Esophagus (tissue), 2 donors: ENCODE results near the gene TRAPPC12. TPM values are rescaled to one million over a fixed set of nuclear protein-coding genes. Genes with fewer than 3 reads are reported as not detected.

ENCODE experiments used
- H3K27ac ChIP-seq, 2 donors: one replicate each; pipeline ENCODE4 v1.5.1; 2013; ENCODE audit warnings: low read depth in 2 of 2, mild to moderate bottlenecking in 2 of 2, inconsistent platforms in 1 of 2, low read length in 1 of 2, moderate library complexity in 1 of 2
- H3K27me3 ChIP-seq, 2 donors: one replicate each; pipeline ENCODE4 v1.6.1; 2013; ENCODE audit warnings: low read length in 2 of 2, control low read depth in 1 of 2, mild to moderate bottlenecking in 1 of 2; ENCODE audit not compliant: insufficient read depth in 2 of 2, control insufficient read depth in 1 of 2
- H3K36me3 ChIP-seq, 2 donors: one replicate each; pipeline ENCODE4 v1.6.1; 2013; ENCODE audit warnings: low read length in 1 of 2; ENCODE audit not compliant: control insufficient read depth in 2 of 2, insufficient read depth in 2 of 2
- H3K4me1 ChIP-seq, 2 donors: one replicate each; pipeline ENCODE4 v1.6.1; 2013; ENCODE audit warnings: low read length in 1 of 2; ENCODE audit not compliant: control insufficient read depth in 2 of 2, insufficient read depth in 2 of 2
- H3K4me3 ChIP-seq, 2 donors: one replicate each; pipeline ENCODE4 v1.5.1; 2013; ENCODE audit warnings: low read length in 2 of 2, mild to moderate bottlenecking in 2 of 2, low read depth in 1 of 2, moderate library complexity in 1 of 2
- H3K9me3 ChIP-seq, 2 donors: one replicate each; pipeline ENCODE4 v1.6.1; 2013; ENCODE audit warnings: mild to moderate bottlenecking in 2 of 2, low read depth in 1 of 2, low read length in 1 of 2, moderate library complexity in 1 of 2; ENCODE audit not compliant: control insufficient read depth in 2 of 2, insufficient read depth in 1 of 2
- WGBS, 2 donors: extraction: QIAGEN DNeasy Blood & Tissue Kit; methylation state at CpG; one replicate each; pipeline ENCODE4 v1.1.7; 2013; 5-methylcytosine and 5-hydroxymethylcytosine counted together
- polyA plus RNA-seq, 2 donors: library from polyadenylated mRNA; stranded (reverse); fragments of 200-250 nt; gene quantifications; one replicate each; pipeline ENCODE4 v1.2.3, GENCODE V29; 2013
- donor health status: healthy with polysubstance abuse.
- donor health status: Bipolar disorder and iron deficiency.

TRAPPC12 gene
- polyA plus RNA-seq, 2 donors = 43.6 to 64.2 TPM

DNA sequence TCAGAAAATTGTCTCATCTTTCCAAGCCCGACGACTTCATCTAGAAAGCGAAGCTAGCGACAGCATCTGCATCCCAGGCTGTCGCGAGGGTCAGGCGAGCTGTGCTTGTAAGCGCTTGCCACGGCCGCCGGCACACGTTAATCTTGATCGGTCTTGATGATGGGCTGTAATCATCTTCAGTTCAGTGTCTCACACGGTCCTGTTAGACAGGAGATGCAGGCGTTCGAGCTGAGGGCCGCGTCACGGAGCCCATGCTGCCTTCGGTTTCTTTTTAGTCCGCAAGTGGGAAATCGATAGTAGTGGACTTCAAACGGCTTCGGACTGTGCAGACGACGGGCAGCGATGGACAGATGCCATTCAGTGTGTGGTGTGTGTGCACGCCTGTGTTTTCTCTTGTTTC, 96.3 kb downstream of the TRAPPC12 start:
- Histone ChIP-seq H3K4me3 (no peak overlapping the region), H3K27me3 (no peaks in the 10 kb centered on the region), H3K4me1 (no peaks in the 10 kb centered on the region), H3K27ac (no peak overlapping the region), H3K36me3 (peaks cover 16 to 37% of the 10 kb centered on the region in 2 donors), H3K9me3 (no peaks in the 10 kb centered on the region)
- 93 to 95% methylated on average over 28 of the region's 28 CpGs for WGBS, 2 donors

DNA sequence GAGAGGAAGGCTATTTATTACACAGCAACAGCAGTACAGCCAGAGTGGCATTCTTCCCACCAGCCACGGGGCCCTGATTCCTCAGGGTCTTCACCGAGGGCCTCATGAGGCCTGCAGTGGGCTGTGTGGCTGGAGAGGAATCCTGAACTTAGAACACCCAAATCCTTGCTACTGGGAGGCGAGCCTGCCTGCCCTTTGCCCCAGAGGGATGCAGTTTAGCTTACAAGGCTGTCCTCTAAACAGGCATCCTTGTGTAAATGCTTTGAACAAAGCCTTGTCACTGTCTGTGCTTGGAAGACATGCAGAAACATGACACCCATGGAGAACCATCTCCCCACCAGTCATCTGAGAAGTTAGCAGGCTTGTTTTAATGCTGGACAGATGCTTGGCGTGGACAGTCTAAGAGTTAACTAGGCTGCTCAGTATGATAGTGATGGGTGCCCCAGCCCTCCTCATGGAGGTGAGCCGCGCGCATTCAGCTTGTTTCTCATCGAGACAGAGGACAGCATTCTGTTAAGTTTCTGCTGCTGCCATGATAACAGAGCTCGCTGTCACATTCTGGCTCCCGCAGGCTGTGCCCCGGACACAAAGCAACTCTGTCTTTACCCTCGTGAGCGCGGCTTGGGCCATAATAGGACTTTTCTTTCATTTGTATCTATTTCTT, 97.0 kb downstream of the TRAPPC12 start:
- no peak overlapping the region for H3K4me3 ChIP-seq
- H3K27ac ChIP-seq = no peak overlapping the region
- no peaks in the 10 kb centered on the region for H3K27me3 ChIP-seq
- H3K9me3 ChIP-seq = no peaks in the 10 kb centered on the region
- 83 to 86% methylated on average over 14 of the region's 14 CpGs for WGBS, 2 donors
- H3K4me1 ChIP-seq = no peaks in the 10 kb centered on the region
- peaks cover 16 to 34% of the 10 kb centered on the region in 2 donors for H3K36me3 ChIP-seq

DNA sequence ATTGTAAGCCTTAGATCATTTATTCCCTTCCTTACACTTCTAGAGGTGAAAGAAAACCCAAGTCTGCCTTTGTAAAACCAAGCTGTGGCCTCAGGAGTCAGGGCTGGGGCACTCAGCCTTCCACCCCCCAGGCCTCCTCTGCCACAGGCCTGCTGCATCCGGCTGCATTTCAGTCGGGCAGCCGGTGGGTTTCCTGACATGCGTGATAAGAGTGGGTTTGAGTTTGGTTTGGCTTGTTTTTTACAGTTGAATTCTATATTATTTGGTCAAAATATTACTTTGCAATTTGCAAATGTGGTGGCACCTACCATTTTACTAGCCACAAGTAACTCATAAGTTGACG, 97.5 kb downstream of the TRAPPC12 start:
- Histone ChIP-seq H3K27me3 (no peaks in the 10 kb centered on the region), H3K36me3 (peaks cover 16 to 38% of the 10 kb centered on the region in 2 donors), H3K27ac (no peak overlapping the region), H3K4me1 (no peaks in the 10 kb centered on the region), H3K9me3 (no peaks in the 10 kb centered on the region), H3K4me3 (no peak overlapping the region)
- WGBS, 2 donors = 78 to 91% methylated on average over 5 of the region's 5 CpGs

DNA sequence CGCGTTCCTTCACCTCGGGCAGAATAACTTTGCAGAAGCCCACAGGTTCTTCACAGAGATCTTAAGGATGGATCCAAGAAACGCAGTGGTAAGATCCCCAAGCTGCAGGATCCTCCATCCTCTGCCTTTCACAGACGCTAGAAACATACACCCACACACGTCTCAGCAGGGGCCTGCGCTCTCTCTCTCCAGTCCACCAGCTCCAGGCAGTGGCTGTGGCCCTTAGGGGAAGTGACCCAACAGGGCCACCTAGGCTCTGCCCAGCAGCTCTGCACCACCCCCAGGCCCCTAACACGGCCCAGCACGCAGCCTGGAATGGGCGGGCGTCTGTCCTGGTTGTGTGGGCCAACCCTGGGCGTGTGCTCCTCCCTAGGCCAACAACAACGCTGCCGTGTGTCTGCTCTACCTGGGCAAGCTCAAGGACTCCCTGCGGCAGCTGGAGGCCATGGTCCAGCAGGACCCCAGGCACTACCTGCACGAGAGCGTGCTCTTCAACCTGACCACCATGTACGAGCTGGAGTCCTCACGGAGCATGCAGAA, 99.4 kb downstream of the TRAPPC12 start:
- Histone ChIP-seq H3K4me3 (no peak overlapping the region), H3K36me3 (peaks cover 11 to 46% of the 10 kb centered on the region in 2 donors), H3K4me1 (peaks cover 0 to 6% of the 10 kb centered on the region in 2 donors), H3K27ac (no peak overlapping the region), H3K27me3 (no peaks in the 10 kb centered on the region), H3K9me3 (no peaks in the 10 kb centered on the region)
- WGBS, 2 donors = 87 to 92% methylated on average over 19 of the region's 19 CpGs

DNA sequence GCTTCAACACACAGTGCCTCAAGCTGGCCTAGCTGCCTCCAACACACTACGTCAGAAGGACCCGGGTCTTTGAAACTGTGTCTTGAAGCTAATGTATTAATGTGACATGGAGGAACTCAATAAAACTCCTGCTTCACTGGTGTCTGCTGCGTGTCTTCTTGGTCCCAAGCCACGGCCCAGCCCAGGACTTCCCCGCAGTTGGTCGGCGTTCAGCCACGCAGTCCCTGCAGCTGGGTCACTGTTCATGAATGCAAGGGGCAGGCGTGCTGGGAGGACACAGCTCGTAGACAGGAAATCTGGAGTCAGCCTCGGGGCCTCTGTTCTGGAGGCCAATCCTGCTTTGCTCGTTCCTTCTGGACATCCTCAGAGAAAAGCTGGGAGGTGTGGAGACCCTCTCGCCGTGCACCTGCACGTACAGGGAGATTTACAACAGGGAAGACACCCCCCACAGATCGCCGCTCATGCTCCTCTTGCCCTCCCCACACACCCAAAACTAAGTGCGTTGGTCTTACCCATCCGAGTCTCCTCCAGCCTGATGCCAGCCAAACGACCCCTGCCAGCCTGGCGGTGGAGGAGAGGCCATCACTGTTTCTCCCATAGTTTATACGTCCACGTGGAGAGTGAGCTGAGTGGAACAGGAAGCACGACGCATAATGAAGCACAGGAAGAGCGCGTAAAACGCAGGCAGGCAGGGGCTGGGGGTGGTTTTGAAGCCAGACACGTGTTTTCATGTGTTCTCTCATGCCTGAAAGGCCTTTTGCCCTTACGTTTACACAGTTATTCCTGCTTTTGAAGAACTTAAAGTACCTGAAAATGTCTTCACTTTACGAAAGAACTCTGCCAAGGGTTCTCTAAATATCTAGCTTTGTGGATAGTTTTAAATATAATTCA, 100.2 kb downstream of the TRAPPC12 start:
- no peak overlapping the region for H3K27ac ChIP-seq
- H3K36me3 ChIP-seq = peaks cover 9 to 43% of the 10 kb centered on the region in 2 donors
- H3K4me1 ChIP-seq = peaks cover 0 to 6% of the 10 kb centered on the region in 2 donors
- no peaks in the 10 kb centered on the region for H3K27me3 ChIP-seq
- no peaks in the 10 kb centered on the region for H3K9me3 ChIP-seq
- 86% methylated on average over 31 of the region's 31 CpGs for WGBS, 2 donors
- no peak overlapping the region for H3K4me3 ChIP-seq

DNA sequence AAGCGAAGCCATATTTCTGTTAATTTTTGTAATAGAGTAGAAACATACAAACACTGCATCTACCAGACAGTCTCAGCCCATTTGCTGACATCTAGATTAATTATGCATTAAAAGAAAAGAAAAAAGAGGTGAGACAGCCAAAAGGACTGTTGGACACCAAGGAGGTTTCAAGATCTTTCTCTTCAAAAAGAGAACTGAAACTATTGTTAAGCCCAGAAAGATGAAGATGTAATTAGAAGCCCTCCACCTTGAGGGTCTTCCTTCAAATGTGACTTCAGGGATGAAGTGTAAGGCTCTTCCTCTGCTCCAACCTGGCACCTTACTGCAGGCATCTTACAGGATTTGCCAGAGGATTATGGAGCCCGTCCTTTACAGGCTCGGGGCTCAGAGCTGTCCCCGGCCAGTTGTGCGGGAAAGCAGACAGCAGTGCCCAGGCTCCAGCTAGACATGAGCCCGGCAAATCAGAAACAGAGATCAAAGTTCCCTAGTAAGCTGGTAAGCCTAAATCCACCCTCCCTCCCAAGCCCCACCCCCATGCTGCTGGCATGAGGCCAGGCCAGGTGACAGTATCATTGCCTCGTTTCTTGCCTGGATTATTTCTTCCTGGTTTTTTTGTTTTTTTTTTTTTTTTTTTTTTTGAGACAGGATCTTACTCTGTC, 101.0 kb downstream of the TRAPPC12 start:
- no peak overlapping the region for H3K27ac ChIP-seq
- peaks cover 9 to 42% of the 10 kb centered on the region in 2 donors for H3K36me3 ChIP-seq
- peaks cover 0 to 6% of the 10 kb centered on the region in 2 donors for H3K4me1 ChIP-seq
- 47 to 55% methylated on average over 7 of the region's 7 CpGs for WGBS, 2 donors
- no peaks in the 10 kb centered on the region for H3K27me3 ChIP-seq
- H3K4me3 ChIP-seq = no peak overlapping the region
- no peaks in the 10 kb centered on the region for H3K9me3 ChIP-seq

DNA sequence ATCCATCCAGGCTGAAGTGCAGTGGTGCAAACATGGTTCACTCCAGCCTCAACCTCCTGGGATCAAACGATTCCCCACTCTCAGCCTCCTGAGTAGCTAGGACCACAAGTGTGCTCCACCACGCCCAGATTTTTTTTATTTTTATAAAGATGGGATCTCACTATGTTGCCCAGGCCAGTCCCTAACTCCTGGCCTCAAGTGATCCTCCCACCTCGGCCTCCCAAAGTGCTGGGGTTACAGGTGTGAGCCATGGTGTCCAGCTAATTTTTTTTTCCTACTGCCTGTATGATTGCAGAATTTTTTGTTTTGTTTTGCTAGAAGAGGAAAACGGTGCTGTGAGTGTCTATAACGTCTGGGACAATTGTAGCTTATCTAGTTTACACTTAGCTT, 101.5 kb downstream of the TRAPPC12 start:
- Histone ChIP-seq H3K9me3 (no peaks in the 10 kb centered on the region), H3K4me3 (no peak overlapping the region), H3K27me3 (no peaks in the 10 kb centered on the region), H3K27ac (no peak overlapping the region), H3K4me1 (peaks cover 0 to 6% of the 10 kb centered on the region in 2 donors), H3K36me3 (peaks cover 9 to 39% of the 10 kb centered on the region in 2 donors)
- WGBS, 2 donors = 77 to 84% methylated on average over 5 of the region's 5 CpGs

DNA sequence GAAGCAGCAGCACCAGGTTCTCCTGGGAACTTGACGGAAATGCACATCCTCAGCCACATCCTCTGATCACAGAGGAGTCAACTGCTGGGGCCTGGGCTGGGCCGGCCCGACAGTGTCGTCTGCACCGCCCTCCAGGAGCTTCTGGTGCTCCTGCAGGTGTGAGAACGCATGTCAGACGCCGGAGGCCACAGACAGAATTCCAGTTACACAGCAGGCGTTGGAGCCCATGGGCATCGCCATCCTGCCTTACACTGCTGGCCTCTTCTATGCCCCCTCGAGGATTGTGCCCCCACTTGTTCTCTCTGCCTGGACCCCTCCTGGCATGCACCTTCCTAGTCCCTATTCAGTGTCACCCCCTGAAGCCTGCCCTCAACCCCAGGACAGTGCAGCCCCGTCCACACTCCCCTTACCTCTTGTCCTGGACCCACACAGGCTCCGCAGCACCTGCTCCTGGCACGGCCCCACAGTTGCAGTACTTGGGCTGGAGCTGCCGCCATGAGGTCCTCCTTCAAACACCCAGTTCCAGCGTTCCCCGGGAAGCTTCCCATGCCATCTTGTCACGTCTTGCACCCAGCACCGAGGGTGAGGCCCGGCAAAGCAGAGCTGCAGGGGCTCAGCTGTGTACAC, 102.4 kb downstream of the TRAPPC12 start:
- H3K4me3 ChIP-seq = no peak overlapping the region
- H3K9me3 ChIP-seq = no peaks in the 10 kb centered on the region
- WGBS, 2 donors = 95% methylated on average over 20 of the region's 20 CpGs
- no peak overlapping the region for H3K27ac ChIP-seq
- H3K36me3 ChIP-seq = peaks cover 9 to 39% of the 10 kb centered on the region in 2 donors
- H3K27me3 ChIP-seq = no peaks in the 10 kb centered on the region
- H3K4me1 ChIP-seq = peaks cover 0 to 6% of the 10 kb centered on the region in 2 donors

DNA sequence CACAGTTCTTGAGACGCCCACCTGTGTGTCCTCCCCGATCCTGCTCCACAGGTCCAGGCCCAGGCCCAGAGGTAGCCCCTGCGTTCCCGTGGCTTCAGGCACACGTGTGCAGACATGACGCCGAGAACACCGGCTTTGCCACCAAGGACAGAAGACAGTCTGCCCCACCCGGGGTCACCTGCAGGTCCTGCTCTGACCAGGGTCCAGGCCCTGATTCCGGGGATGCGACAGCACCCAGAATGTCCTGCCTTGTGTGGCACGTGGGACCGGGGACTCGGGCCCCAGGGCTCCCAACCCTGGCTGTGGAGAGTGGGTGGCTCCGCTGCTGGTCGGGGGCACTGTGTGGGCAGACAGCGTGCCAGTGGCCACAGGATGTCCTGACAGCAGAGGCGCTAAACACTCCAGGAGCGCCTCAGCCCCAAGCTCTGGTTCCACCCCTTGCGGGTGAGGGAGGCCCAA, 102.9 kb downstream of the TRAPPC12 start:
- 95% methylated on average over 20 of the region's 20 CpGs for WGBS, 2 donors
- Histone ChIP-seq H3K36me3 (peaks cover 9 to 39% of the 10 kb centered on the region in 2 donors), H3K27me3 (no peaks in the 10 kb centered on the region), H3K9me3 (no peaks in the 10 kb centered on the region), H3K4me3 (no peak overlapping the region), H3K27ac (no peak overlapping the region), H3K4me1 (peaks cover 0 to 6% of the 10 kb centered on the region in 2 donors)
